Suprapubic skin (tissue), 4 donors: Measurements from ENCODE around the gene NAPG. TPM values are rescaled to one million over a fixed set of nuclear protein-coding genes. Genes with fewer than 3 reads are reported as not detected.

Experiments
- DNase-seq, 2 donors: peaks; one replicate each; pipeline ENCODE4 v3.0.0-alpha.2; 2019; ENCODE audit warnings: low spot score in 2 of 2
- H3K27ac ChIP-seq: fragments of 200-600 bp; sonication (generic); one replicate; pipeline ENCODE4 v1.5.1; 2019
- H3K27me3 ChIP-seq: fragments of 200-600 bp; sonication (generic); one replicate; pipeline ENCODE4 v1.5.1; 2019
- H3K36me3 ChIP-seq: fragments of 200-600 bp; sonication (generic); one replicate; pipeline ENCODE4 v1.5.1; 2019
- H3K4me1 ChIP-seq: fragments of 200-600 bp; sonication (generic); one replicate; pipeline ENCODE4 v1.5.1; 2019
- H3K4me3 ChIP-seq: fragments of 200-600 bp; sonication (generic); one replicate; pipeline ENCODE4 v1.5.1; 2019; ENCODE audit warnings: mild to moderate bottlenecking
- H3K9me3 ChIP-seq: fragments of 200-600 bp; sonication (generic); one replicate; pipeline ENCODE4 v1.5.1; 2019
- CTCF ChIP-seq, 2 donors: fragments of 200-600 bp in 1 of 2; fragments of 450-650 bp in 1 of 2; sonication (generic) in 1 of 2; IDR thresholded peaks; one replicate each; pipeline ENCODE4 v1.5.1; 2016 to 2019; ENCODE audit warnings: antibody characterized with exemption in 2 of 2, mild to moderate bottlenecking in 1 of 2, moderate library complexity in 1 of 2
- EP300 ChIP-seq: sonication (generic); formaldehyde crosslinking; IDR thresholded peaks from one replicate; pipeline ENCODE4 v1.6.1; 2017; ENCODE audit warnings: antibody characterized with exemption
- POLR2A ChIP-seq, 2 donors: fragments of 450-650 bp; IDR thresholded peaks; one replicate each; pipeline ENCODE4 v1.6.1; 2017; ENCODE audit warnings: antibody characterized with exemption in 2 of 2, mild to moderate bottlenecking in 2 of 2, moderate library complexity in 2 of 2
- POLR2AphosphoS5 ChIP-seq, 3 donors: sonication (generic); formaldehyde crosslinking; IDR thresholded peaks; one replicate each; pipeline ENCODE4 v1.6.1; 2017; ENCODE audit warnings: antibody characterized with exemption in 3 of 3
- WGBS: methylation state at CpG from one replicate; pipeline ENCODE4 v1.1.5; 2018; 5-methylcytosine and 5-hydroxymethylcytosine counted together
- total RNA-seq, 4 donors: library from RNA; depleted of rRNA; stranded (reverse); fragments of >200 nt; gene quantifications; one replicate each; pipeline ENCODE4 v1.1.0, GENCODE V29; 2016

The NAPG gene
- total RNA-seq, 4 donors from 2014 or later, result 28.8 to 40.1 (median 37.5) TPM

GRCh38 chr18:10579079-10579867, 53.4 kb downstream of the NAPG start:
- WGBS, result 76% methylated on average over 12 of the region's 12 CpGs
- Histone ChIP-seq H3K9me3 (no peaks in the 10 kb centered on the region), H3K36me3 (no peaks in the 10 kb centered on the region), H3K27me3 (no peaks in the 10 kb centered on the region), H3K27ac (no peak overlapping the region), H3K4me3 (no peak overlapping the region), H3K4me1 (no peaks in the 10 kb centered on the region)
- no peak for DNase-seq
- no peak for TF ChIP-seq POLR2AphosphoS5 (IDR thresholded peaks at IDR 0.05)
- TF ChIP-seq CTCF (IDR thresholded peaks at IDR 0.05), result no peak
- no peak for TF ChIP-seq POLR2A (IDR thresholded peaks at IDR 0.05)
- TF ChIP-seq EP300, result no peak

GRCh38 chr18:10580215-10580614, 54.4 kb downstream of the NAPG start:
- Histone ChIP-seq H3K9me3 (no peaks in the 10 kb centered on the region), H3K27ac (no peak overlapping the region), H3K36me3 (no peaks in the 10 kb centered on the region), H3K4me1 (no peaks in the 10 kb centered on the region), H3K27me3 (no peaks in the 10 kb centered on the region), H3K4me3 (no peak overlapping the region)
- WGBS, result 98% methylated on average over 4 of the region's 4 CpGs
- TF ChIP-seq CTCF (IDR thresholded peaks at IDR 0.05) (no peak), POLR2AphosphoS5 (IDR thresholded peaks at IDR 0.05) (no peak), POLR2A (IDR thresholded peaks at IDR 0.05) (no peak), EP300 (no peak)
- no peak for DNase-seq

GRCh38 chr18:10585260-10585659, 59.4 kb downstream of the NAPG start:
- no peak for TF ChIP-seq POLR2A (IDR thresholded peaks at IDR 0.05)
- TF ChIP-seq CTCF (IDR thresholded peaks at IDR 0.05), result no peak
- TF ChIP-seq EP300, result no peak
- TF ChIP-seq POLR2AphosphoS5 (IDR thresholded peaks at IDR 0.05), result no peak
- H3K27ac ChIP-seq, result no peak overlapping the region
- no peaks in the 10 kb centered on the region for H3K36me3 ChIP-seq
- no peaks in the 10 kb centered on the region for H3K27me3 ChIP-seq
- no peaks in the 10 kb centered on the region for H3K4me1 ChIP-seq
- no peak for DNase-seq
- WGBS, result 47% methylated on average over 1 of the region's 1 CpG
- H3K9me3 ChIP-seq, result no peaks in the 10 kb centered on the region
- no peak overlapping the region for H3K4me3 ChIP-seq

GRCh38 chr18:10588975-10589374, 63.1 kb downstream of the NAPG start:
- H3K4me3 ChIP-seq, result no peak overlapping the region
- H3K9me3 ChIP-seq, result no peaks in the 10 kb centered on the region
- H3K27ac ChIP-seq, result no peak overlapping the region
- DNase-seq, result no peak
- H3K27me3 ChIP-seq, result no peaks in the 10 kb centered on the region
- no peaks in the 10 kb centered on the region for H3K4me1 ChIP-seq
- H3K36me3 ChIP-seq, result no peaks in the 10 kb centered on the region
- TF ChIP-seq EP300, result no peak
- no peak for TF ChIP-seq POLR2AphosphoS5 (IDR thresholded peaks at IDR 0.05)
- TF ChIP-seq POLR2A (IDR thresholded peaks at IDR 0.05), result no peak
- no peak for TF ChIP-seq CTCF (IDR thresholded peaks at IDR 0.05)
- 91% methylated on average over 23 of the region's 30 CpGs for WGBS

- Histone ChIP-seq H3K4me1 (no peaks in the 10 kb centered on the region), H3K36me3 (no peaks in the 10 kb centered on the region), H3K4me3 (no peak overlapping the region), H3K9me3 (no peaks in the 10 kb centered on the region), H3K27me3 (no peaks in the 10 kb centered on the region), H3K27ac (no peak overlapping the region)
- TF ChIP-seq CTCF (IDR thresholded peaks at IDR 0.05) (no peak), POLR2A (IDR thresholded peaks at IDR 0.05) (no peak), EP300 (no peak), POLR2AphosphoS5 (IDR thresholded peaks at IDR 0.05) (no peak)
- WGBS, result 90% methylated on average over 8 of the region's 8 CpGs
- DNase-seq, result no peak
These were observed 64.6 kb downstream of the NAPG start for GRCh38 chr18:10590412-10590811.
